Fibroblast of mammary gland (primary cell): ENCODE data around the gene DOCK4.

ENCODE experiments used
- DNase-seq: peaks from one replicate; pipeline ENCODE4 v3.0.0-alpha.2; 2010; ENCODE audit warnings: low read depth
- H3K4me3 ChIP-seq: 2 replicates; pipeline ENCODE4 v1.5.1; 2011; ENCODE audit warnings: low read depth, mild to moderate bottlenecking, low read length, moderate library complexity; ENCODE audit not compliant: control insufficient read depth
- TF ChIP-seq, protein P1 (sequence below): conservative IDR thresholded peaks from 2 replicates; pipeline ENCODE4 v1.5.1; 2011; ENCODE audit warnings: low read depth, low read length, inconsistent platforms; ENCODE audit not compliant: control insufficient read depth, insufficient read depth

The DOCK4 gene

DNA sequence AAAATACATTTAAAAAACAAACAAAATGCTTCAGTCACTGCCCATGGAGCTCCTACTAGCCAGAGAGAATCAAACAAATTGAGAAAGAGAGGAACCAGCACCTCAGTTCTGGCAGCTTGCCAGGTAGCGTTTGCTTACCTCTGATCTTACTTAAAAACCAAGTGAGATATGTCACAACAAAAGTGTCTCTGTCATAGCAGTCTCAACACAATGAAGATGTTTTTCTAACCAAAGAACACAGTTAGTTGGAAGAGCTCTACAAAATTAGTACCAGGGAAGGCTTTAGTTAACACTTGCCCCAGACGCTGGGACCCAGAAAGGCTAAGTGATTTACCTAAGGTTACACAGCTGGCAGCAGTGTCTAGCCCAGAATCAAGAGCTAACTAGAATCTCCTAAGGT lies 3.4 kb downstream of the DOCK4 start:
- H3K4me3 ChIP-seq = no peak overlapping the region
- TF ChIP-seq, protein P1, sequence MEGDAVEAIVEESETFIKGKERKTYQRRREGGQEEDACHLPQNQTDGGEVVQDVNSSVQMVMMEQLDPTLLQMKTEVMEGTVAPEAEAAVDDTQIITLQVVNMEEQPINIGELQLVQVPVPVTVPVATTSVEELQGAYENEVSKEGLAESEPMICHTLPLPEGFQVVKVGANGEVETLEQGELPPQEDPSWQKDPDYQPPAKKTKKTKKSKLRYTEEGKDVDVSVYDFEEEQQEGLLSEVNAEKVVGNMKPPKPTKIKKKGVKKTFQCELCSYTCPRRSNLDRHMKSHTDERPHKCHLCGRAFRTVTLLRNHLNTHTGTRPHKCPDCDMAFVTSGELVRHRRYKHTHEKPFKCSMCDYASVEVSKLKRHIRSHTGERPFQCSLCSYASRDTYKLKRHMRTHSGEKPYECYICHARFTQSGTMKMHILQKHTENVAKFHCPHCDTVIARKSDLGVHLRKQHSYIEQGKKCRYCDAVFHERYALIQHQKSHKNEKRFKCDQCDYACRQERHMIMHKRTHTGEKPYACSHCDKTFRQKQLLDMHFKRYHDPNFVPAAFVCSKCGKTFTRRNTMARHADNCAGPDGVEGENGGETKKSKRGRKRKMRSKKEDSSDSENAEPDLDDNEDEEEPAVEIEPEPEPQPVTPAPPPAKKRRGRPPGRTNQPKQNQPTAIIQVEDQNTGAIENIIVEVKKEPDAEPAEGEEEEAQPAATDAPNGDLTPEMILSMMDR = no peak
- no peak for DNase-seq

GRCh38 chr7:112201839-112202238 lies 4.4 kb downstream of the DOCK4 start:
- TF ChIP-seq, protein P1 = no peak
- DNase-seq = no peak
- no peak overlapping the region for H3K4me3 ChIP-seq

- no peak overlapping the region for H3K4me3 ChIP-seq
- peak; percentile 95 for DNase-seq
- TF ChIP-seq, protein P1 = no peak
Measured at GRCh38 chr7:112201411-112201810, 4.8 kb downstream of the DOCK4 start.

GRCh38 chr7:112199672-112200071 lies 6.5 kb downstream of the DOCK4 start:
- no peak overlapping the region for H3K4me3 ChIP-seq
- DNase-seq = no peak
- TF ChIP-seq, protein P1 = no peak

DNA sequence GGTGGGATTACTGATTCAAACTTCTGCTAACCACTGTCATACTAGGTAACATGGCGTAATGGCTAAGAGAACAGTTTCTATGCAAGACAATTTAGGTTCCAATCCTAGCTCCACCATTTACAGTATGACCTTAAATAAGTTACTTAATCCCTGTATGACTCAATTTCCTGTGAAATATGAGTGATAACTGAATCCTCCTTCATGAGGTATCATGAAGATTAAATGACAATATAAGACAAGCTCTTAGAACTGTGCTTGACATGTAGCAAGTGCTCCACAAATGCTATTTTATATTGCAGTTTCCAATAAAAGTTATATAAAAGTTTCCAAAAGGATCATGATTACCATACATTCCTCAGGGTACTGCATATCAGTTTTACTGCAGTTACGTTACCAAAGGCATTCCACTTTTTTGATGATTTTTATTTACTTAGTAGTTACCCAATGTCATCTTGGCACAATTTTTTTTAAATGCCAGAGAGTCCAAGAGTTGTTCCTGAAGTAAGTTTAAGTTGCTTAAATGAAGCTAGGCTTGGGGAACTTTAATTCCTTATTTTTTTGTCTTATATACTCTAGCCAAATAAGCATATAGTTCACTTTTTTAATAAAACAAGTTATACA lies 7.1 kb downstream of the DOCK4 start:
- no peak overlapping the region for H3K4me3 ChIP-seq
- TF ChIP-seq, protein P1 = no peak
- peak; percentile 55 for DNase-seq

DNA sequence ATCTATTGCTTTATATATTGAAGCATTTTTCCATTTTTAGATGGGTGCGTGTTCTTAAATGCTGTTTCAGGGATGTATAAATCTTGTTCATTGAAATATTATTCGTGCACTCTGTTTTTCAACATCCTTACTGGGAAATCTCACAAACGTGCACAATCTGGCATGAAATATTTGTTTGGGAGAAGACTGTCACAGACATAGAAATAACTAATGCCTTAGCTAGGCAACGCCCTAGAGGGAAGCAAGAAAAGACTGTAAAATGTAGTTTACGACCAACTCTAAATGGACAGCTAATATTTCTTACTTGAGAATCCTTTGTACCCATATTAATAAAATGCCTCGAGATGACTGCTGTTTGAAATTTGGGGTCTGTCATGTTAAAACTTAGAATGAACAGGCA lies 8.9 kb downstream of the DOCK4 start:
- TF ChIP-seq, protein P1 = no peak
- no peak overlapping the region for H3K4me3 ChIP-seq
- no peak for DNase-seq

DNA sequence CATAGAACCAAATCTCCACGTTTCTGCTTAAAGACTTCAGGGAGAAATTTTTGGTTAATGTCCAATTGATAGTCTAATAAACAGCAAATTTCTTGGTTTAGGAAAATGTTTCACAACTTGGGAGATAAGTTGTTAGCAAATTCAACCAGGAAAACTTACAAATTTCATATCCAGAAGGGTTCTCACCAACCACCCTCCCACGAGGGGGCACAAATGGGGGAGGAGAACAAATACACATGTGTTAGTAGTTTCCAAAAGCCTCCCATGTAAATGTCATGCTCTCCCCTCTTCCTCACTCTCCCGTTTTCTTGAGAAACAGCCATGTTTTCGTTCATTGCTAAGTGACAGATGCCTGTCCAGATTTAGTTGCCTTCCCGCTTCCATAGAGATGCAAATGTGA lies 10.5 kb downstream of the DOCK4 start:
- TF ChIP-seq, protein P1 = no peak
- DNase-seq = no peak
- H3K4me3 ChIP-seq = no peak overlapping the region
